Astrocyte of the hippocampus (primary cell): ENCODE measurements around the gene TMUB1.

Experiments used
- DNase-seq: peaks from one replicate; pipeline ENCODE4 v3.0.0; 2011; ENCODE audit warnings: low read depth, low spot score

Gene TMUB1

DNA sequence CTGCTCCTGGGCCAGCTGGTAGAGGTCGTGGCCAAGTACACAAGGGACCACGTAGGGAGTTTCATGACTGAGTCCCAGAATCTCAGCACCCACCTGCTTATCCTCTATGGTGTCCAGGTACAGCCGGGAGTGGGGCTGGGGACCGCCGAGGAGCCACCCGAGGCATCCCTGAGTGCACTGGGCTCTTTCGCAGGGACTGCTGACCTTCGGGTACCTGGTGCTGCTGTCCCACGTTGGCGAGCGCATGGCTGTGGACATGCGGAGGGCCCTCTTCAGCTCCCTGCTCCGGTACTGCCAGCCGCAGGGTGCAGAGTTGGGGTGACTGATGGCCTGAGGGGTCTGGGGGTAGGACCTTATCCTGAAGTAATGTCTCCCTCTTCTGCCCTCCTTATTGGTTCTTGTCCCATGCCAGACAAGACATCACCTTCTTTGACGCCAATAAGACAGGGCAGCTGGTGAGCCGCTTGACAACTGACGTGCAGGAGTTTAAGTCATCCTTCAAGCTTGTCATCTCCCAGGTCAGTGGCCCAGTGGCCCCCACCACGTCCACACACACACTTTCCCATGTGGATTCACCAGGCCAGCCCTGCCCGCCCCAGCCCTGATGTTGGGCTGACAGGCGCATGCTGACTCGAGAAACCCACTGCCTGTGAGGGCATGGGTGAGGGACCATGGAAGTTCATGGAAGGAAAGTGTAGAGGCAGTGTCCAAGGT lies 48.8 kb downstream of the TMUB1 start:
- DNase-seq = no peak

DNA sequence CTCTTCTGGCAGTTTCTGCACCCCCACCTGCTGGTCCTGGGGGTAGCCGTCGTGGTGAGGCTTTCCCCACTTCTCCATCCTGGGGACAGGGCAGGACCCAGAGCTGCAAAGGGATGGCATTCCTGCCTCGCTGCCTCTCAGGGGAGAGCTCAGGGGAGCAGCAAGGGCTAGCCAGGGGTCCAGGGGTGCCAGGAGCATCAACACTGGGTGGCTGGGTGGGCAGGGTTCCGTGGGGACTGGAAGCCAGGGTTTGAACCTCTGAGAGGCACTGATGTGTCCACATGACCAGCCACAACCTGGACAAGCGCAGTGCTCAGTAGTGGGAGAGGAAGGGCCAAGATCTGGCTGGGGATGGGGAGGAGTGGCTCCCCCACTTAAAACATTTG lies 49.4 kb downstream of the TMUB1 start:
- no peak for DNase-seq

DNA sequence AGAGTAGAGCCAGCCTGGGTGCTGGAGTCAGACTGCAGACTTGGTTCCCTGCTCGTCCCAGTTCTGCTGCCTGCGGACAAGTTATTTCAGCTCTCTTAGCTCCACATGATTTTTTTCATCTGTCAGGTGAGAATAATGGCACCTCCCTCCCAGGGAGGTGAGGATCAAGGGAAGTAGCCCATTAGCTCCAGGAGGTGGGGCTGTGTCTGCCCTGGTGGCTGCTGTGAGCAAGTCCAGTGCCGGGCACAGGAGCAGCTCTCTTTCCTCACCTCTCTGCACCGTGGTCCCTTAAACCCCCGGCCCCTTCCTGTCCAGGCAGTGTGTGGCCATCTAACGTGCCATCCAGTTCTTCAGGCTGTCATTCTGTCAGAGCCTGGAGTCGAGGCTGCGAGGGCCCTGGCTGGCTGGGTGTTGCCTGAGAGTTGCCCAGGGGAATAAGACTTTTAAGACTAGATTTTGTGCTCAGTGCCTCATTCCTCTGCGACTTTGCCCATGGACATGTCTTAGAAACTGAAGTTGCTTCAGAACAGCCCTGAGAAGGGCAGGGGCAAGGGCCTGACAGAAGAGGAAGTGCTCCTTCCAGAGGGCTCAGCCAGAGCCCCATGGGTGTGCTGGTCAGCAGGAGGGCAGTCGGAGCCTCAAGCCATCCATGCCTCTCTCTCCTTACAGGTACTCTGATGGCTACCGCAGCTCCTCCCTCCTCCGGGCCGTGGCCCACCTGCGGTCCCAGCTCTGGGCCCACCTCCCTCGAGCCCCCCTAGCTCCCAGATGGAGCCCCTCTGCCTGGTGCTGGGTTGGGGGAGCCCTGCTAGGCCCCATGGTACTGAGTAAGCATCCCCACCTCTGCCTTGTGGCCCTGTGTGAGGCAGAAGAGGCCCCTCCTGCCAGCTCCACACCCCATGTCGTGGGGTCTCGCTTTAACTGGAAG lies 50.1 kb downstream of the TMUB1 start:
- DNase-seq = no peak
